ENCODE data around the gene MAN1B1. TPM values are rescaled to one million over a fixed set of nuclear protein-coding genes. Genes with fewer than 3 reads are reported as not detected.
A peak's percentile ranks its signal among the peaks of the same experiment; 100 is the strongest.

The MAN1B1 gene
- total and polyA plus RNA-seq, 2 of the 4 experiments (the other 2 are of a cell fraction), result 28.7 to 55.1 TPM

DNA sequence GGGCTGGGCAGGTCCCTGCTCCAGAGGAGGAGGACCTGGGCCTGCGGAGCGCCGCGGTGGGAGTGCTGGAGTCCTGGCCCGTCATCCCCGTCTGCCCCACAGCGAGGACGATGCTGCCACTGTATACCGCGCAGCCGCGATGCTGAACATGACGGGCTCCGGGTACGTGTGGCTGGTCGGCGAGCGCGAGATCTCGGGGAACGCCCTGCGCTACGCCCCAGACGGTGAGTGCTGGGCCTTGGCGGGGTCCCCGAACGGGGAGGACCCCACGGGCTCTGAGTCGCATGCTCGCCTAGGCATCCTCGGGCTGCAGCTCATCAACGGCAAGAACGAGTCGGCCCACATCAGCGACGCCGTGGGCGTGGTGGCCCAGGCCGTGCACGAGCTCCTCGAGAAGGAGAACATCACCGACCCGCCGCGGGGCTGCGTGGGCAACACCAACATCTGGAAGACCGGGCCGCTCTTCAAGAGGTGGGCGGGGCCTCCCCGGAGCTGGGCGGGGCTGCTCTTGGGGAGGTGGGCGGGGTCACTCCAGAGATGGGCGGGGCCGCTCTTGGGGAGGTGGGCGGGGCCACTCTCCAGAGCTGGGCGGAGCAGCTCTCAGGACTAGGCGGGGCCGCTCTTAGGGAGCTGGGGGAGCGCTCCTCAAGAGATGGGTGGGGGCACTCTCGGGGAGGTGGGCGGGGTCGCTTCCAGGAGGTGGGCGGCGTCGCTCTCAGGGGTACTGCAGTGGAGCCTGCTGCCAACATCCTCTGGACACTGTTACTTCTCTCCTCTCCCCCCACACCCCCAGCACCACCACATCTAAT lies 70.0 kb downstream of the MAN1B1 start:
- POLR2A ChIA-PET (ENCODE audit: unreplicated experiment), result no interaction called here

More for the DNA sequence above, 70.0 kb downstream of the MAN1B1 start:
- Histone ChIP-seq H2BK20ac (ENCODE audit: low read depth, low read length) (no peak overlapping the region), H3K4ac (ENCODE audit: low read depth, low read length) (no peak overlapping the region), H2AFZ (replicated peaks; ENCODE audit: low read length, poor library complexity) (peak overlapping the region; percentile 95), H2AK5ac (ENCODE audit: low read depth, low read length) (no peak overlapping the region), H3K4me2 (ENCODE audit: low read depth, low read length) (peak overlapping the region; percentile 94), H2BK120ac (ENCODE audit: low read depth, low read length) (no peak overlapping the region), H3K14ac (replicated peaks; ENCODE audit: low read depth, low read length) (no peak overlapping the region), H4K8ac (ENCODE audit: low read depth in 2 of 2, low read length in 2 of 2) (no peak overlapping the region), H3K9me3 (ENCODE audit: control insufficient read depth, insufficient read depth, low read length) (no peaks in the 10 kb centered on the region), H3K9ac (ENCODE audit: low read depth, low read length) (no peak overlapping the region), H3K36me3 (ENCODE audit: control insufficient read depth, insufficient read depth, low read length) (no peaks in the 10 kb centered on the region), H3K56ac (ENCODE audit: extremely low read depth, insufficient read depth, low read length) (no peak overlapping the region), H3K79me1 (ENCODE audit: low read depth in 1 of 2, low read length in 2 of 2) (no peaks in the 10 kb centered on the region), H2AK9ac (replicated peaks; ENCODE audit: low read depth, low read length, poor library complexity) (peak overlapping the region; percentile 88), H2BK5ac (ENCODE audit: low read depth, low read length, poor library complexity, severe bottlenecking) (no peak overlapping the region), H2BK15ac (ENCODE audit: low read depth, low read length) (no peak overlapping the region), H4K5ac (ENCODE audit: low read depth, low read length) (no peak overlapping the region), H3K27ac (ENCODE audit: insufficient read depth, low read length) (no peak overlapping the region), H3K4me1 (ENCODE audit: control insufficient read depth, insufficient read depth, low read length) (peaks cover 2% of the 10 kb centered on the region; the same call in 1 of the 2 replicates), H4K20me1 (ENCODE audit: insufficient read depth, low read length) (0 out of 2 replicates have a peak, but pooled peaks cover 5% of the 10 kb centered on the region), H3K9me1 (ENCODE audit: insufficient read depth, low read length) (peaks cover 8% of the 10 kb centered on the region), H3K27me3 (ENCODE audit: control insufficient read depth, insufficient read depth, low read length) (peaks cover 49% of the 10 kb centered on the region), H3K23ac (ENCODE audit: low read depth, low read length) (no peak overlapping the region), H4K91ac (ENCODE audit: insufficient read depth, low read depth, low read length) (no peak overlapping the region), H3K18ac (ENCODE audit: low read depth, low read length) (no peak overlapping the region), H3K4me3 (ENCODE audit: insufficient read depth, low read depth, low read length) (peak overlapping the region; percentile 51)
- peak; percentile 94 for ATAC-seq (ENCODE audit: low read depth)
- no TSS peak for BruUV-seq (replicated peaks)
- dilution Hi-C loops (cut with HindIII; ENCODE audit: low sequenced_read_pairs, unreplicated experiment), result no loop called here
- WGBS, 2 experiments (ENCODE audit: extremely low coverage in 2 of 2, insufficient read length in 1 of 2), result 9% methylated on average over 26 of the region's 65 CpGs; no CpG with 5 or more reads in 1 of the 2 experiments
- CTCF ChIA-PET, result no interaction called here
- TF ChIP-seq POLR2A (IDR thresholded peaks at IDR 0.05; ENCODE audit: low read depth, low read length) (no peak), MAZ (IDR thresholded peaks at IDR 0.05; ENCODE audit: borderline replicate concordance, low read depth, low read length) (no peak)
- intact Hi-C loops (cut with micrococcal nuclease), result no loop called here
- DNase-seq, result peak; percentile 21
- in situ Hi-C loops (cut with MboI; ENCODE audit: low sequenced_read_pairs), result no loop called here
